ENCODE measurements around the gene IDUA. TPM values are rescaled to one million over a fixed set of nuclear protein-coding genes. Genes with fewer than 3 reads are reported as not detected.
"Not testable (repeated sequence)": the region's sequence is repeated elsewhere in the genome, so short reads cannot be mapped to it uniquely, and the experiment has no call there.

Gene IDUA
- total RNA-seq, 1 experiment from 2014 or later = 46.6 TPM

GRCh38 chr4:972651-973424 is 14.0 kb upstream of the IDUA start:
- Histone ChIP-seq H3F3A (ENCODE audit: insufficient read depth, low read depth) (peaks cover 4% of the 10 kb centered on the region; the same call in 1 of the 2 replicates), H3K27me3 (ENCODE audit: insufficient read depth, low read depth) (no peaks in the 10 kb centered on the region), H3K79me2 (ENCODE audit: low read depth) (peaks cover 6% of the 10 kb centered on the region; the same call in 1 of the 2 replicates), H3K4me1 (replicated peaks; ENCODE audit: insufficient read depth) (peaks cover 14% of the 10 kb centered on the region), H3K4me2 (peak overlapping the region; percentile 94), H3K9me3 (ENCODE audit: insufficient read depth, low read depth) (no peaks in the 10 kb centered on the region), H3K9me2 (ENCODE audit: insufficient read depth) (no peaks in the 10 kb centered on the region), H4K20me1 (ENCODE audit: insufficient read depth) (peaks cover 20% of the 10 kb centered on the region), H3K27ac (no peak overlapping the region), H3K36me3 (ENCODE audit: low read depth) (no peaks in the 10 kb centered on the region), H3K4me3 (peak overlapping the region; percentile 95), H2AFZ (peak overlapping the region; percentile 84)
- DNase-seq = peak in 1 of 2 experiments; percentile 42
- BruUV-seq (replicated peaks) = no TSS peak
- TF ChIP-seq EZH2 (IDR thresholded peaks at IDR 0.05; ENCODE audit: low read depth) = no peak
- TF ChIP-seq, protein P1, sequence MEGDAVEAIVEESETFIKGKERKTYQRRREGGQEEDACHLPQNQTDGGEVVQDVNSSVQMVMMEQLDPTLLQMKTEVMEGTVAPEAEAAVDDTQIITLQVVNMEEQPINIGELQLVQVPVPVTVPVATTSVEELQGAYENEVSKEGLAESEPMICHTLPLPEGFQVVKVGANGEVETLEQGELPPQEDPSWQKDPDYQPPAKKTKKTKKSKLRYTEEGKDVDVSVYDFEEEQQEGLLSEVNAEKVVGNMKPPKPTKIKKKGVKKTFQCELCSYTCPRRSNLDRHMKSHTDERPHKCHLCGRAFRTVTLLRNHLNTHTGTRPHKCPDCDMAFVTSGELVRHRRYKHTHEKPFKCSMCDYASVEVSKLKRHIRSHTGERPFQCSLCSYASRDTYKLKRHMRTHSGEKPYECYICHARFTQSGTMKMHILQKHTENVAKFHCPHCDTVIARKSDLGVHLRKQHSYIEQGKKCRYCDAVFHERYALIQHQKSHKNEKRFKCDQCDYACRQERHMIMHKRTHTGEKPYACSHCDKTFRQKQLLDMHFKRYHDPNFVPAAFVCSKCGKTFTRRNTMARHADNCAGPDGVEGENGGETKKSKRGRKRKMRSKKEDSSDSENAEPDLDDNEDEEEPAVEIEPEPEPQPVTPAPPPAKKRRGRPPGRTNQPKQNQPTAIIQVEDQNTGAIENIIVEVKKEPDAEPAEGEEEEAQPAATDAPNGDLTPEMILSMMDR (conservative IDR thresholded peaks at IDR 0.05) = no peak
- CTCF ChIA-PET = no interaction called here
- POLR2A ChIA-PET (ENCODE audit: unreplicated experiment) = interaction anchor here (0.6 kb wide), 1 partner anchor 374 kb away, joined by 3 read pairs; no protein-coding TSS in a partner anchor
- intact Hi-C loops (cut with micrococcal nuclease; ENCODE audit: unreplicated experiment) = loop anchor here (5.0 kb wide), 1 partner anchor 41 kb away; the partner anchor contains the start of genes GAK and TMEM175

GRCh38 chr4:973431-974397 is 13.1 kb upstream of the IDUA start, which contains the start of gene DGKQ:
DGKQ (minus strand) TSS chr4:973569; CDS start chr4:973482, 87 bp downstream.
- no peak for TF ChIP-seq EZH2 (IDR thresholded peaks at IDR 0.05; ENCODE audit: low read depth)
- TF ChIP-seq, protein P1 (conservative IDR thresholded peaks at IDR 0.05) = no peak
- H3F3A ChIP-seq (ENCODE audit: insufficient read depth, low read depth) = peaks cover 10% of the 10 kb centered on the region; the same call in 1 of the 2 replicates
- H3K27me3 ChIP-seq (ENCODE audit: insufficient read depth, low read depth) = no peaks in the 10 kb centered on the region
- BruUV-seq (replicated peaks) = no TSS peak
- H2AFZ ChIP-seq = peak within 1 kb of the TSS; percentile 84
- H3K27ac ChIP-seq = no peak within 1 kb of the TSS
- H3K36me3 ChIP-seq (ENCODE audit: low read depth) = no peaks in the 10 kb centered on the region
- H3K4me2 ChIP-seq = peak within 1 kb of the TSS; percentile 94
- H4K20me1 ChIP-seq (ENCODE audit: insufficient read depth) = peaks cover 20% of the 10 kb centered on the region
- H3K79me2 ChIP-seq (ENCODE audit: low read depth) = peaks cover 6% of the 10 kb centered on the region; the same call in 1 of the 2 replicates
- ChIA-PET POLR2A (ENCODE audit: unreplicated experiment) (no interaction called here), CTCF (no interaction called here)
- intact Hi-C loops (cut with micrococcal nuclease; ENCODE audit: unreplicated experiment) = loop anchor here (5.0 kb wide), 1 partner anchor 41 kb away; the partner anchor contains the start of genes GAK and TMEM175
- peak within 1 kb of the TSS; percentile 95 for H3K4me3 ChIP-seq
- peak; percentile 42 to 80 for DNase-seq
- peaks cover 20% of the 10 kb centered on the region for H3K4me1 ChIP-seq (replicated peaks; ENCODE audit: insufficient read depth)
- H3K9me3 ChIP-seq (ENCODE audit: insufficient read depth, low read depth) = no peaks in the 10 kb centered on the region
- H3K9me2 ChIP-seq (ENCODE audit: insufficient read depth) = no peaks in the 10 kb centered on the region

DNA sequence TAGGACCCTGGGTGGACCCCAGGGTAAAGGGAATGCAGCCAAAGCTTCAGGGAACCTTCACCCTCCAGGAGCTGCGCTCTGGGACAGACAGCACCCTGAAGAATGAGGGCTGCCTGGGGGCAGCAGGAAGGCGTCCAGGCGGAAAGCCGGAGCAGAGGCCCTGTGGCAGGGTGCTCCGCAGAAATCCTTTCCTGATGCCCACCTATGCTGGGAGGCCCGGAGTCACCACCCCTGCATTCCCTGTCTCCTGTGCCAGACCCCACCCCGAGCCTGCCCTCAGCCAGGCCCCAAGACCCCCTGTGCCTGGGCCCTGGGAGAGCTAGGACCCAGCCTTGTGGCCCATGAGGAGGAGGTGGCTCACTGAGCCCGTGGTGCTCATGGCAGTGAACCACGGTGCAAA is 12.2 kb upstream of the IDUA start:
- no TSS peak for BruUV-seq (replicated peaks)
- Histone ChIP-seq H3K27ac (no peak overlapping the region), H3K4me2 (no peak overlapping the region), H3K4me1 (replicated peaks; ENCODE audit: insufficient read depth) (peaks cover 29% of the 10 kb centered on the region), H3K36me3 (ENCODE audit: low read depth) (no peaks in the 10 kb centered on the region), H3K9me3 (ENCODE audit: insufficient read depth, low read depth) (no peaks in the 10 kb centered on the region), H3K27me3 (ENCODE audit: insufficient read depth, low read depth) (no peaks in the 10 kb centered on the region), H2AFZ (no peak overlapping the region), H4K20me1 (ENCODE audit: insufficient read depth) (peaks cover 20% of the 10 kb centered on the region), H3K9me2 (ENCODE audit: insufficient read depth) (no peaks in the 10 kb centered on the region), H3K79me2 (ENCODE audit: low read depth) (peaks cover 6% of the 10 kb centered on the region; the same call in 1 of the 2 replicates), H3K4me3 (no peak overlapping the region), H3F3A (ENCODE audit: insufficient read depth, low read depth) (peaks cover 18% of the 10 kb centered on the region; the same call in 1 of the 2 replicates)
- intact Hi-C loops (cut with micrococcal nuclease; ENCODE audit: unreplicated experiment) = loop anchor here (5.0 kb wide), 1 partner anchor 42 kb away; the partner anchor contains the start of genes GAK and TMEM175
- ChIA-PET POLR2A (ENCODE audit: unreplicated experiment) (no interaction called here), CTCF (no interaction called here)
- no peak for DNase-seq
- TF ChIP-seq EZH2 (IDR thresholded peaks at IDR 0.05; ENCODE audit: low read depth) = no peak
- TF ChIP-seq, protein P1 (conservative IDR thresholded peaks at IDR 0.05) = no peak

DNA sequence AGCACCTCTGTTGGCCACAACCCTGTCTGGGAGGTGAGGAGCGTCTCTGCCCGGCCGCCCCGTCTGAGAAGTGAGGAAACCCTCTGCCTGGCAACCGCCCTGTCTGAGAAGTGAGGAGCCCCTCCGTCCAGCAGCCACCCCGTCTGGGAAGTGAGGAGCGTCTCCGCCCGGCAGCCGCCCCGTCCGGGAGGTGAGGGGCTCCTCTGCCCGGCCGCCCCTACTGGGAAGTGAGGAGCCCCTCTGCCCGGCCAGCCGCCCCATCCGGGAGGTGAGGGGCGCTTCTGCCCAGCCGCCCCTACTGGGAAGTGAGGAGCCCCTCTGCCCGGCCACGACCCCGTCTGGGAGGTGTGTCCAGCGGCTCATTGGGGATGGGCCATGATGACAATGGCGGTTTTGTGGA is 10.8 kb upstream of the IDUA start:
- H3K79me2 ChIP-seq (ENCODE audit: low read depth); H3K4me3 ChIP-seq; H3K36me3 ChIP-seq (ENCODE audit: low read depth); intact Hi-C loops (cut with micrococcal nuclease; ENCODE audit: unreplicated experiment); POLR2A ChIA-PET (ENCODE audit: unreplicated experiment); BruUV-seq (replicated peaks); H3K27ac ChIP-seq; H3K27me3 ChIP-seq (ENCODE audit: insufficient read depth, low read depth); H2AFZ ChIP-seq; H3K9me2 ChIP-seq (ENCODE audit: insufficient read depth); H3K9me3 ChIP-seq (ENCODE audit: insufficient read depth, low read depth); CTCF ChIA-PET; H3K4me2 ChIP-seq; DNase-seq: not testable (repeated sequence)
- peaks cover 21% of the 10 kb centered on the region; the same call in 1 of the 2 replicates for H3F3A ChIP-seq (ENCODE audit: insufficient read depth, low read depth)
- H3K4me1 ChIP-seq (replicated peaks; ENCODE audit: insufficient read depth) = peaks cover 29% of the 10 kb centered on the region
- peaks cover 13% of the 10 kb centered on the region for H4K20me1 ChIP-seq (ENCODE audit: insufficient read depth)
